ENCODE measurements around the gene UBL5. TPM values are rescaled to one million over a fixed set of nuclear protein-coding genes. Genes with fewer than 3 reads are reported as not detected.
A peak's percentile ranks its signal among the peaks of the same experiment; 100 is the strongest.

Gene UBL5
- total RNA-seq, 1 donor from 2014 or later: 169 TPM

- no peak overlapping the region for H3K4me3 ChIP-seq
- peaks cover 4 to 10% of the 10 kb centered on the region in 2 donors for H3K36me3 ChIP-seq
- no peaks in the 10 kb centered on the region for H3K4me1 ChIP-seq
- intact Hi-C loops (cut with DNase I): no loop called here
- no peak overlapping the region for H3K27ac ChIP-seq
- H3K27me3 ChIP-seq: no peaks in the 10 kb centered on the region
- H3K9me3 ChIP-seq: no peaks in the 10 kb centered on the region
- no peak for TF ChIP-seq CTCF (IDR thresholded peaks at IDR 0.05)
- DNase-seq (ENCODE audit: low spot score in 2 of 2): no peak
These were observed 25.7 kb upstream of the UBL5 start for GRCh38 chr19:9801976-9802375.

GRCh38 chr19:9806803-9807202 is 20.9 kb upstream of the UBL5 start:
- Histone ChIP-seq H3K4me3 (no peak overlapping the region), H3K27ac (no peak overlapping the region), H3K36me3 (peaks cover 42 to 55% of the 10 kb centered on the region in 2 donors), H3K4me1 (no peaks in the 10 kb centered on the region), H3K27me3 (no peaks in the 10 kb centered on the region), H3K9me3 (no peaks in the 10 kb centered on the region)
- no peak for DNase-seq (ENCODE audit: low spot score in 2 of 2)
- no peak for TF ChIP-seq CTCF (IDR thresholded peaks at IDR 0.05)
- intact Hi-C loops (cut with DNase I): no loop called here

- H3K4me3 ChIP-seq: no peak overlapping the region
- no peak overlapping the region for H3K27ac ChIP-seq
- no peak for TF ChIP-seq CTCF (IDR thresholded peaks at IDR 0.05)
- H3K4me1 ChIP-seq: no peaks in the 10 kb centered on the region
- DNase-seq (ENCODE audit: low spot score in 2 of 2): no peak
- peaks cover 52 to 71% of the 10 kb centered on the region in 2 donors for H3K36me3 ChIP-seq
- no peaks in the 10 kb centered on the region for H3K27me3 ChIP-seq
- no peaks in the 10 kb centered on the region for H3K9me3 ChIP-seq
- intact Hi-C loops (cut with DNase I): no loop called here
These were observed 18.6 kb upstream of the UBL5 start for GRCh38 chr19:9808855-9809824.

GRCh38 chr19:9811139-9811538 is 16.6 kb upstream of the UBL5 start:
- H3K4me1 ChIP-seq: no peaks in the 10 kb centered on the region
- H3K27me3 ChIP-seq: no peaks in the 10 kb centered on the region
- intact Hi-C loops (cut with DNase I): no loop called here
- DNase-seq (ENCODE audit: low spot score in 2 of 2): no peak
- no peak overlapping the region for H3K4me3 ChIP-seq
- TF ChIP-seq CTCF (IDR thresholded peaks at IDR 0.05): no peak
- no peaks in the 10 kb centered on the region for H3K9me3 ChIP-seq
- H3K27ac ChIP-seq: no peak overlapping the region
- peaks cover 58 to 70% of the 10 kb centered on the region in 2 donors for H3K36me3 ChIP-seq

GRCh38 chr19:9818175-9818733 is 9.5 kb upstream of the UBL5 start:
- no peaks in the 10 kb centered on the region for H3K27me3 ChIP-seq
- no peak for TF ChIP-seq CTCF (IDR thresholded peaks at IDR 0.05)
- H3K9me3 ChIP-seq: no peaks in the 10 kb centered on the region
- H3K27ac ChIP-seq: peak overlapping the region; percentile 89 to 95
- peak overlapping the region; percentile 69 to 86 for H3K4me3 ChIP-seq
- DNase-seq (ENCODE audit: low spot score in 2 of 2): no peak
- H3K36me3 ChIP-seq: peaks cover 11 to 12% of the 10 kb centered on the region in 2 donors
- intact Hi-C loops (cut with DNase I): no loop called here
- peaks cover 7 to 16% of the 10 kb centered on the region in 2 donors for H3K4me1 ChIP-seq

Measured in ascending aorta (tissue), 2 donors.